ENCODE data around the gene ARHGAP33. TPM values are rescaled to one million over a fixed set of nuclear protein-coding genes. Genes with fewer than 3 reads are reported as not detected.

ARHGAP33 gene
- polyA plus RNA-seq, 2 of the 4 experiments (the other 2 are of a cell fraction) = 0.84 to 6.1 TPM

- DNase-seq (ENCODE audit: low read depth in 1 of 2, low spot score in 1 of 2) (no peak), FAIRE-seq (no peak), ATAC-seq (peak in 1 of 2 experiments; percentile 2; a peak in 2 of 6 replicates)
- POLR2A ChIA-PET = interaction anchor here (2.1 kb wide), 1 partner anchor 9 kb away, joined by 10 read pairs; no protein-coding TSS in a partner anchor
- no peak overlapping the region for H3K4me3 ChIP-seq
- no peak overlapping the region for H3K4me2 ChIP-seq
- H3K4me1 ChIP-seq = no peaks in the 10 kb centered on the region
- WGBS (ENCODE audit: missing lambda C conversion rate) = 81% methylated on average over 7 of the region's 9 CpGs
- no peaks in the 10 kb centered on the region for H3K9me3 ChIP-seq
- TF ChIP-seq HEYL (CRISPR knock-in tag; IDR thresholded peaks at IDR 0.05) (no peak), JUN (IDR thresholded peaks at IDR 0.05) (no peak), PHF8 (IDR thresholded peaks at IDR 0.05; ENCODE audit: borderline replicate concordance, low read depth) (no peak), ZFP36 (IDR thresholded peaks at IDR 0.05; ENCODE audit: borderline replicate concordance, partially characterized antibody) (no peak), POLR2A (IDR thresholded peaks at IDR 0.05; ENCODE audit: low read length) (no peak), HES2 (IDR thresholded peaks at IDR 0.05) (no peak), EP300 (IDR thresholded peaks at IDR 0.05) (no peak), CHD4 (IDR thresholded peaks at IDR 0.05; ENCODE audit: borderline replicate concordance) (no peak), TFCP2L1 (CRISPR knock-in tag; IDR thresholded peaks at IDR 0.05) (no peak), TP53 (CRISPR knock-in tag; IDR thresholded peaks at IDR 0.05) (no peak), BCL3 (IDR thresholded peaks at IDR 0.05) (no peak), CEBPB (IDR thresholded peaks at IDR 0.05) (no peak), POLR2AphosphoS2 (conservative IDR thresholded peaks at IDR 0.05; ENCODE audit: low read length) (no peak), RNF2 (IDR thresholded peaks at IDR 0.05; ENCODE audit: borderline replicate concordance, low read depth) (no peak), ZC3H11A (IDR thresholded peaks at IDR 0.05) (no peak), JUNB (IDR thresholded peaks at IDR 0.05) (no peak), MAZ (IDR thresholded peaks at IDR 0.05; ENCODE audit: borderline replicate concordance, low read depth, low read length) (no peak), RFX5 (IDR thresholded peaks at IDR 0.05) (no peak), EHF (CRISPR knock-in tag; IDR thresholded peaks at IDR 0.05) (no peak)
- no peak overlapping the region for H3K27ac ChIP-seq
- CTCF ChIA-PET = interaction anchor here (0.7 to 2.0 kb wide), 6 partner anchors 8 to 218 kb away, joined by 3 to 5 read pairs (median 4); partner anchors contain the start of genes PSENEN and U2AF1L4
Measured at GRCh38 chr19:35731353-35731752, 44.0 kb upstream of the ARHGAP33 start.

GRCh38 chr19:35731779-35732405 lies 43.5 kb upstream of the ARHGAP33 start:
- FAIRE-seq (no peak), DNase-seq (ENCODE audit: low read depth in 1 of 2, low spot score in 1 of 2) (no peak), ATAC-seq (no peak)
- ChIA-PET POLR2A (interaction anchor here (2.1 kb wide), 1 partner anchor 9 kb away, joined by 10 read pairs; no protein-coding TSS in a partner anchor), CTCF (interaction anchor here (0.8 to 2.0 kb wide), 5 partner anchors 8 to 218 kb away, joined by 3 to 7 read pairs (median 4); no protein-coding TSS in a partner anchor)
- 94% methylated on average over 21 of the region's 21 CpGs for WGBS (ENCODE audit: missing lambda C conversion rate)
- no peak overlapping the region for H3K4me2 ChIP-seq
- TF ChIP-seq NPAS2 (CRISPR knock-in tag; IDR thresholded peaks at IDR 0.05; ENCODE audit: borderline replicate concordance) = no peak
- TF ChIP-seq KDM5A (IDR thresholded peaks at IDR 0.05) = no peak
- no peak for TF ChIP-seq ATOH8 (CRISPR knock-in tag; IDR thresholded peaks at IDR 0.05; ENCODE audit: low read depth)
- TF ChIP-seq ZNF302 (CRISPR knock-in tag; IDR thresholded peaks at IDR 0.05) = no peak
- TF ChIP-seq JUNB (IDR thresholded peaks at IDR 0.05) = no peak
- TF ChIP-seq CBX2 (IDR thresholded peaks at IDR 0.05; ENCODE audit: borderline replicate concordance, low read depth) = no peak
- no peak for TF ChIP-seq RFX5 (IDR thresholded peaks at IDR 0.05)
- TF ChIP-seq KDM1A (IDR thresholded peaks at IDR 0.05; ENCODE audit: low read depth) = no peak
- TF ChIP-seq NFE2L2 (conservative IDR thresholded peaks at IDR 0.05; ENCODE audit: low read length) = no peak
- TF ChIP-seq SMC3 (IDR thresholded peaks at IDR 0.05) = no peak
- no peak for TF ChIP-seq HOXB5 (CRISPR knock-in tag; IDR thresholded peaks at IDR 0.05)
- no peak for TF ChIP-seq RCOR1 (IDR thresholded peaks at IDR 0.05; ENCODE audit: low read depth, low read length)
- no peak for TF ChIP-seq JUN (IDR thresholded peaks at IDR 0.05)
- no peak for TF ChIP-seq REST (IDR thresholded peaks at IDR 0.05)
- TF ChIP-seq GATA3 (IDR thresholded peaks at IDR 0.05; ENCODE audit: borderline replicate concordance) = no peak
- TF ChIP-seq NR3C1 (IDR thresholded peaks at IDR 0.05) = no peak
- TF ChIP-seq BHLHE40 (IDR thresholded peaks at IDR 0.05; ENCODE audit: low read depth, low read length) = no peak
- no peak overlapping the region for H3K27ac ChIP-seq
- H3K4me3 ChIP-seq = no peak overlapping the region
- no peaks in the 10 kb centered on the region for H3K9me3 ChIP-seq
- H3K4me1 ChIP-seq = no peaks in the 10 kb centered on the region

Data from A549 (cell line).